K562 (cell line): ENCODE results near the gene CENPN. TPM values are rescaled to one million over a fixed set of nuclear protein-coding genes. Genes with fewer than 3 reads are reported as not detected.

ENCODE experiments used
- ZNF347 ChIP-seq: fragments of 450-650 bp; formaldehyde crosslinking; IDR thresholded peaks from 2 replicates; pipeline ENCODE4 v1.4.0; 2020; ENCODE audit warnings: low read depth, mild to moderate bottlenecking, moderate library complexity
- polyA plus RNA-seq, 8 experiments: library from polyadenylated mRNA; depleted of rRNA in 4 of 8; stranded (reverse) in 5 of 8; unstranded in 3 of 8; fragments of >200 nt; fragmentation: Nextera tagmentation in 2 of 8; fragmentation: Illumina TruSeq in 1 of 8; extraction: Ambion mirVana in 2 of 8; extraction: Trizol in 1 of 8; gene quantifications; 2 replicates each; pipeline versions ENCODE4 v1.2.1 to v1.2.3, GENCODE V29; 2011 to 2014; ENCODE audit warnings: inconsistent platforms in 1 of 8, missing spikeins in 1 of 8
- total RNA-seq, 7 experiments: library from RNA; depleted of rRNA in 6 of 7; stranded (reverse); fragments of >200 nt in 6 of 7; fragmentation: Illumina TruSeq in 2 of 7; extraction: Trizol in 2 of 7; gene quantifications; 2 replicates each; pipeline versions ENCODE4 v1.2.1 to v1.2.3, GENCODE V29; 2011 to 2021; ENCODE audit warnings: low replicate concordance in 1 of 7
- TF ChIP-seq, protein P1 (sequence below): fragments of 450-650 bp; IDR thresholded peaks from 2 replicates; pipeline ENCODE4 v1.6.1; 2016; ENCODE audit warnings: mild to moderate bottlenecking, moderate library complexity

Gene CENPN
- total and polyA plus RNA-seq, 9 of the 15 experiments (the other 6 are each of a cell fraction or from before 2014, with no cell fraction given), result 92.3 to 384 (median 140) TPM

DNA sequence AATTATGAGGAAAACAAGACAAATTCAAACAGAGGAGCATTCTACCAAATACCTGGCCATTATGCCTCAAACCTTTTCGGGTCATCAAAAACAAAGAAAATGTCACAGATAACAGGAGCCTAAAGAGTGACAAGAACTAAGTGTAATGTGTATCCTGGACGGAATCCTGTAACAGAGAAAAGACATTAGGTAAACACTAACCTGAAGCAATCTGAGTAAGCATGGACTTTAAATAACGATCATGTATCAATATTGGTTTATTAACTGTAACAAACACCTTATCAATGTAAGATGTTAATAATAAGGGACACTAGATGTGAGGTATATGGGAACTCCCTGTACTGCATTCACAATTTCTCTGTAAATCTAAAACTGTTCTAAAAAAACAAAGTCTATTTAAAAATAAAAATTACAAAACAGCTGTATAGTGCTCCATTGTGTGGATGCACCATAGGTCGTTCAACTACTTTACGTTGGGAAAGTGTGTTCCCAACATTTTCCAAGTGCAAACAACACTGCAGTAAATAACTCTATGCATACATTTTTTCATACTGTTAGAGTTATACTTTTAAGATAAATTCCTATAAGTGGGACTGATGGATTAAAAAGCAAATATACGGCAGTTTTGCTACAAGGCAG is 15.1 kb upstream of the CENPN start (continued):
- TF ChIP-seq, protein P1, sequence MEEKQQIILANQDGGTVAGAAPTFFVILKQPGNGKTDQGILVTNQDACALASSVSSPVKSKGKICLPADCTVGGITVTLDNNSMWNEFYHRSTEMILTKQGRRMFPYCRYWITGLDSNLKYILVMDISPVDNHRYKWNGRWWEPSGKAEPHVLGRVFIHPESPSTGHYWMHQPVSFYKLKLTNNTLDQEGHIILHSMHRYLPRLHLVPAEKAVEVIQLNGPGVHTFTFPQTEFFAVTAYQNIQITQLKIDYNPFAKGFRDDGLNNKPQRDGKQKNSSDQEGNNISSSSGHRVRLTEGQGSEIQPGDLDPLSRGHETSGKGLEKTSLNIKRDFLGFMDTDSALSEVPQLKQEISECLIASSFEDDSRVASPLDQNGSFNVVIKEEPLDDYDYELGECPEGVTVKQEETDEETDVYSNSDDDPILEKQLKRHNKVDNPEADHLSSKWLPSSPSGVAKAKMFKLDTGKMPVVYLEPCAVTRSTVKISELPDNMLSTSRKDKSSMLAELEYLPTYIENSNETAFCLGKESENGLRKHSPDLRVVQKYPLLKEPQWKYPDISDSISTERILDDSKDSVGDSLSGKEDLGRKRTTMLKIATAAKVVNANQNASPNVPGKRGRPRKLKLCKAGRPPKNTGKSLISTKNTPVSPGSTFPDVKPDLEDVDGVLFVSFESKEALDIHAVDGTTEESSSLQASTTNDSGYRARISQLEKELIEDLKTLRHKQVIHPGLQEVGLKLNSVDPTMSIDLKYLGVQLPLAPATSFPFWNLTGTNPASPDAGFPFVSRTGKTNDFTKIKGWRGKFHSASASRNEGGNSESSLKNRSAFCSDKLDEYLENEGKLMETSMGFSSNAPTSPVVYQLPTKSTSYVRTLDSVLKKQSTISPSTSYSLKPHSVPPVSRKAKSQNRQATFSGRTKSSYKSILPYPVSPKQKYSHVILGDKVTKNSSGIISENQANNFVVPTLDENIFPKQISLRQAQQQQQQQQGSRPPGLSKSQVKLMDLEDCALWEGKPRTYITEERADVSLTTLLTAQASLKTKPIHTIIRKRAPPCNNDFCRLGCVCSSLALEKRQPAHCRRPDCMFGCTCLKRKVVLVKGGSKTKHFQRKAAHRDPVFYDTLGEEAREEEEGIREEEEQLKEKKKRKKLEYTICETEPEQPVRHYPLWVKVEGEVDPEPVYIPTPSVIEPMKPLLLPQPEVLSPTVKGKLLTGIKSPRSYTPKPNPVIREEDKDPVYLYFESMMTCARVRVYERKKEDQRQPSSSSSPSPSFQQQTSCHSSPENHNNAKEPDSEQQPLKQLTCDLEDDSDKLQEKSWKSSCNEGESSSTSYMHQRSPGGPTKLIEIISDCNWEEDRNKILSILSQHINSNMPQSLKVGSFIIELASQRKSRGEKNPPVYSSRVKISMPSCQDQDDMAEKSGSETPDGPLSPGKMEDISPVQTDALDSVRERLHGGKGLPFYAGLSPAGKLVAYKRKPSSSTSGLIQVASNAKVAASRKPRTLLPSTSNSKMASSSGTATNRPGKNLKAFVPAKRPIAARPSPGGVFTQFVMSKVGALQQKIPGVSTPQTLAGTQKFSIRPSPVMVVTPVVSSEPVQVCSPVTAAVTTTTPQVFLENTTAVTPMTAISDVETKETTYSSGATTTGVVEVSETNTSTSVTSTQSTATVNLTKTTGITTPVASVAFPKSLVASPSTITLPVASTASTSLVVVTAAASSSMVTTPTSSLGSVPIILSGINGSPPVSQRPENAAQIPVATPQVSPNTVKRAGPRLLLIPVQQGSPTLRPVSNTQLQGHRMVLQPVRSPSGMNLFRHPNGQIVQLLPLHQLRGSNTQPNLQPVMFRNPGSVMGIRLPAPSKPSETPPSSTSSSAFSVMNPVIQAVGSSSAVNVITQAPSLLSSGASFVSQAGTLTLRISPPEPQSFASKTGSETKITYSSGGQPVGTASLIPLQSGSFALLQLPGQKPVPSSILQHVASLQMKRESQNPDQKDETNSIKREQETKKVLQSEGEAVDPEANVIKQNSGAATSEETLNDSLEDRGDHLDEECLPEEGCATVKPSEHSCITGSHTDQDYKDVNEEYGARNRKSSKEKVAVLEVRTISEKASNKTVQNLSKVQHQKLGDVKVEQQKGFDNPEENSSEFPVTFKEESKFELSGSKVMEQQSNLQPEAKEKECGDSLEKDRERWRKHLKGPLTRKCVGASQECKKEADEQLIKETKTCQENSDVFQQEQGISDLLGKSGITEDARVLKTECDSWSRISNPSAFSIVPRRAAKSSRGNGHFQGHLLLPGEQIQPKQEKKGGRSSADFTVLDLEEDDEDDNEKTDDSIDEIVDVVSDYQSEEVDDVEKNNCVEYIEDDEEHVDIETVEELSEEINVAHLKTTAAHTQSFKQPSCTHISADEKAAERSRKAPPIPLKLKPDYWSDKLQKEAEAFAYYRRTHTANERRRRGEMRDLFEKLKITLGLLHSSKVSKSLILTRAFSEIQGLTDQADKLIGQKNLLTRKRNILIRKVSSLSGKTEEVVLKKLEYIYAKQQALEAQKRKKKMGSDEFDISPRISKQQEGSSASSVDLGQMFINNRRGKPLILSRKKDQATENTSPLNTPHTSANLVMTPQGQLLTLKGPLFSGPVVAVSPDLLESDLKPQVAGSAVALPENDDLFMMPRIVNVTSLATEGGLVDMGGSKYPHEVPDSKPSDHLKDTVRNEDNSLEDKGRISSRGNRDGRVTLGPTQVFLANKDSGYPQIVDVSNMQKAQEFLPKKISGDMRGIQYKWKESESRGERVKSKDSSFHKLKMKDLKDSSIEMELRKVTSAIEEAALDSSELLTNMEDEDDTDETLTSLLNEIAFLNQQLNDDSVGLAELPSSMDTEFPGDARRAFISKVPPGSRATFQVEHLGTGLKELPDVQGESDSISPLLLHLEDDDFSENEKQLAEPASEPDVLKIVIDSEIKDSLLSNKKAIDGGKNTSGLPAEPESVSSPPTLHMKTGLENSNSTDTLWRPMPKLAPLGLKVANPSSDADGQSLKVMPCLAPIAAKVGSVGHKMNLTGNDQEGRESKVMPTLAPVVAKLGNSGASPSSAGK, result 0 out of 2 replicates have a peak, but pooled peaks have one; percentile 10
- no peak for TF ChIP-seq ZNF347 (CRISPR knock-in tag)
